HG02571 (cell line): ENCODE data around the gene TUBGCP3.
"Not testable (repeated sequence)": the region's sequence is repeated elsewhere in the genome, so short reads cannot be mapped to it uniquely, and the experiment has no call there.

Experiments
- ATAC-seq: cut with Tn5 transposase; IDR thresholded peaks from one replicate; pipeline ENCODE4 v1.9.1; 2021; ENCODE audit warnings: mild to moderate bottlenecking, moderate library complexity; ENCODE audit not compliant: unreplicated experiment

Gene TUBGCP3

GRCh38 chr13:112587764-112588489, at the start of gene TUBGCP3:
Gene TUBGCP3 (minus strand): TSS chr13:112588153. CDS start chr13:112587980, 173 bp downstream.
- peak; percentile 85 for ATAC-seq

GRCh38 chr13:112637017-112637801, 49.3 kb upstream of the TUBGCP3 start:
- no peak for ATAC-seq

GRCh38 chr13:112636401-112636975, 48.5 kb upstream of the TUBGCP3 start:
- no peak for ATAC-seq

- ATAC-seq, result no peak
These were observed 47.4 kb upstream of the TUBGCP3 start for GRCh38 chr13:112635323-112635722.

GRCh38 chr13:112634102-112634501, 46.1 kb upstream of the TUBGCP3 start:
- ATAC-seq, result no peak

GRCh38 chr13:112630226-112630625, 42.3 kb upstream of the TUBGCP3 start:
- ATAC-seq, result not testable (repeated sequence)

GRCh38 chr13:112629161-112629560, 41.2 kb upstream of the TUBGCP3 start:
- ATAC-seq, result no peak

GRCh38 chr13:112627613-112628012, 39.7 kb upstream of the TUBGCP3 start:
- ATAC-seq, result not testable (repeated sequence)

- no peak for ATAC-seq
These were observed 39.2 kb upstream of the TUBGCP3 start for GRCh38 chr13:112627161-112627560.

GRCh38 chr13:112626761-112627160, 38.8 kb upstream of the TUBGCP3 start:
- no peak for ATAC-seq

- no peak for ATAC-seq
These were observed 38.2 kb upstream of the TUBGCP3 start for GRCh38 chr13:112626124-112626523.

- ATAC-seq, result no peak
These were observed 37.7 kb upstream of the TUBGCP3 start for GRCh38 chr13:112625698-112626097.

GRCh38 chr13:112624602-112625430, 36.9 kb upstream of the TUBGCP3 start:
- ATAC-seq, result no peak

- no peak for ATAC-seq
These were observed 36.1 kb upstream of the TUBGCP3 start for GRCh38 chr13:112624040-112624439.

- ATAC-seq, result no peak
These were observed 35.2 kb upstream of the TUBGCP3 start for GRCh38 chr13:112623051-112623711.

- ATAC-seq, result no peak
These were observed 34.4 kb upstream of the TUBGCP3 start for GRCh38 chr13:112622375-112622774.

- ATAC-seq, result no peak
These were observed 32.0 kb upstream of the TUBGCP3 start for GRCh38 chr13:112619730-112620631.

GRCh38 chr13:112618501-112618900, 30.5 kb upstream of the TUBGCP3 start:
- ATAC-seq, result no peak

GRCh38 chr13:112617754-112618375, 29.9 kb upstream of the TUBGCP3 start:
- ATAC-seq, result no peak
